Endothelial cell of umbilical vein (primary cell): ENCODE measurements around the gene PLCG2. TPM values are rescaled to one million over a fixed set of nuclear protein-coding genes. Genes with fewer than 3 reads are reported as not detected.
A peak's percentile ranks its signal among the peaks of the same experiment; 100 is the strongest.

Experiments
- BruUV-seq: library from RNA; stranded (reverse); fragments of 400-500 nt; replicated peaks from 2 replicates; lab custom pipeline; 2021; lab: Mats Ljungman, UMichigan
- CTCF ChIA-PET: fragments of 300-600, 350-600 bp; sonication (Branson Sonifier 250); formaldehyde crosslinking; loops from one replicate; lab custom pipeline; 2021; ENCODE audit warnings: antibody characterized with exemption, inconsistent platforms; lab: Charles Lee
- POLR2A ChIA-PET: fragments of 300-600, 350-600 bp; sonication (Branson Sonifier 250); formaldehyde crosslinking; loops from one replicate; lab custom pipeline; 2021; ENCODE audit warnings: antibody characterized with exemption, inconsistent platforms; lab: Charles Lee
- DNase-seq: peaks from one replicate; pipeline ENCODE4 v3.0.0-alpha.2; 2011; ENCODE audit warnings: low read depth, low spot score
- FAIRE-seq: peaks from 2 replicates; lab custom pipeline; 2011; peaks lifted over from hg19 to GRCh38; lab: Jason Lieb, UNC
- H2AFZ ChIP-seq: 2 replicates; pipeline ENCODE4 v1.6.0; 2012; ENCODE audit warnings: low read depth, low read length, control low read depth, inconsistent platforms
- H3K27ac ChIP-seq: 2 replicates; pipeline ENCODE4 v1.5.1; 2011; ENCODE audit warnings: low read depth, mild to moderate bottlenecking, control low read depth, low read length, moderate library complexity; ENCODE audit not compliant: insufficient read depth
- H3K27me3 ChIP-seq, 2 experiments: 2 replicates each; pipeline versions ENCODE4 v1.6.0 to v1.6.1; 2011; ENCODE audit warnings: low read length in 2 of 2, mixed read lengths in 1 of 2; ENCODE audit not compliant: control insufficient read depth in 2 of 2, insufficient read depth in 2 of 2
- H3K36me3 ChIP-seq, 2 experiments: 2 replicates in 1 of 2; 3 replicates in 1 of 2; pipeline ENCODE4 v1.5.1; 2011; ENCODE audit warnings: low read length in 2 of 2, mild to moderate bottlenecking in 1 of 2, moderate library complexity in 1 of 2; ENCODE audit not compliant: control insufficient read depth in 2 of 2, insufficient read depth in 2 of 2; ENCODE audit errors: extremely low read depth in 1 of 2
- H3K4me1 ChIP-seq: 3 replicates; pipeline ENCODE4 v1.5.1; 2011; ENCODE audit warnings: mild to moderate bottlenecking, low read length; ENCODE audit not compliant: control insufficient read depth, insufficient read depth; ENCODE audit errors: extremely low read depth
- H3K4me2 ChIP-seq: 2 replicates; pipeline ENCODE4 v1.6.1; 2011; ENCODE audit warnings: low read length, control low read depth, mixed read lengths; ENCODE audit not compliant: insufficient read depth
- H3K4me3 ChIP-seq, 3 experiments: fragments of 200-600 bp in 1 of 3; sonication (generic), shearing (Covaris generic) in 1 of 3; replicated peaks in 1 of 3; 2 replicates each; pipeline ENCODE4 v1.5.1; 2011 to 2016; ENCODE audit warnings: control low read depth in 3 of 3, low read length in 3 of 3, mild to moderate bottlenecking in 2 of 3, inconsistent platforms in 1 of 3, low read depth in 1 of 3, moderate library complexity in 1 of 3; ENCODE audit not compliant: insufficient read depth in 1 of 3
- H3K79me2 ChIP-seq: 2 replicates; pipeline ENCODE4 v1.6.0; 2012; ENCODE audit warnings: low read length, inconsistent platforms; ENCODE audit not compliant: control insufficient read depth, insufficient read depth
- H3K9ac ChIP-seq: replicated peaks from 2 replicates; pipeline ENCODE3; 2011; ENCODE audit warnings: low read length, control low read depth; ENCODE audit not compliant: insufficient read depth; ENCODE audit errors: extremely low read depth
- H3K9me1 ChIP-seq: replicated peaks from 3 replicates; pipeline ENCODE4 v1.6.0; 2011; ENCODE audit warnings: mild to moderate bottlenecking, low read length; ENCODE audit not compliant: control insufficient read depth, insufficient read depth; ENCODE audit errors: extremely low read depth
- H3K9me3 ChIP-seq: replicated peaks from 2 replicates; pipeline ENCODE4 v1.5.1; 2012; ENCODE audit warnings: low read length, inconsistent platforms; ENCODE audit not compliant: control insufficient read depth, insufficient read depth
- H4K20me1 ChIP-seq: replicated peaks from 2 replicates; pipeline ENCODE3; 2011; ENCODE audit warnings: mild to moderate bottlenecking, low read length; ENCODE audit not compliant: control insufficient read depth, insufficient read depth; ENCODE audit errors: extremely low read depth
- CTCF ChIP-seq, 2 donors: IDR thresholded peaks; 1 replicate in 1 of 2; 2 replicates in 1 of 2; pipeline ENCODE4 v1.5.1; 2011; ENCODE audit warnings: low read length in 2 of 2, mild to moderate bottlenecking in 2 of 2, moderate library complexity in 2 of 2, control low read depth in 1 of 2, inconsistent platforms in 1 of 2, low read depth in 1 of 2; ENCODE audit not compliant: insufficient read depth in 1 of 2; ENCODE audit errors: extremely low read depth in 1 of 2
- EZH2 ChIP-seq: IDR thresholded peaks from 2 replicates; pipeline ENCODE4 v1.6.1; 2012; ENCODE audit warnings: borderline replicate concordance, low read depth, mild to moderate bottlenecking, moderate library complexity, low read length, inconsistent platforms; ENCODE audit not compliant: severe bottlenecking
- FOS ChIP-seq: IDR thresholded peaks from 2 replicates; pipeline ENCODE4 v1.6.1; 2011; ENCODE audit warnings: mild to moderate bottlenecking, low read length, moderate library complexity, borderline replicate concordance; ENCODE audit not compliant: insufficient read depth
- GATA2 ChIP-seq: IDR thresholded peaks from 2 replicates; pipeline ENCODE4 v1.7.0; 2011; ENCODE audit warnings: low read depth, mild to moderate bottlenecking, moderate library complexity, mixed read lengths, low read length; ENCODE audit not compliant: insufficient read length, insufficient read depth
- JUN ChIP-seq: IDR thresholded peaks from 2 replicates; pipeline ENCODE4 v1.6.1; 2011; ENCODE audit warnings: borderline replicate concordance, low read depth; ENCODE audit not compliant: insufficient read length, insufficient read depth
- MAX ChIP-seq: IDR thresholded peaks from 2 replicates; pipeline ENCODE4 v1.6.1; 2011; ENCODE audit not compliant: insufficient read depth, insufficient read length
- MYC ChIP-seq: IDR thresholded peaks from one replicate; pipeline ENCODE4 v1.6.1; 2011; ENCODE audit warnings: mild to moderate bottlenecking, low read depth, low read length
- POLR2A ChIP-seq: IDR thresholded peaks from 2 replicates; pipeline ENCODE4 v1.6.1; 2012; ENCODE audit warnings: low read depth, mild to moderate bottlenecking, control low read depth, low read length
- POLR2AphosphoS5 ChIP-seq: IDR thresholded peaks from 2 replicates; pipeline ENCODE4 v1.6.1; 2012; ENCODE audit warnings: low read depth, mild to moderate bottlenecking, control low read depth, low read length, moderate library complexity; ENCODE audit not compliant: insufficient read depth
- dilution Hi-C: fragments of 300-500 bp; cut with MboI; formaldehyde crosslinking; loops from one replicate; pipeline ENCODE4 v1.15.0; 2019; ENCODE audit warnings: low sequenced_read_pairs; ENCODE audit not compliant: extremely low pct_ligation_motif_present
- intact Hi-C: fragments of 100-400 bp; cut with micrococcal nuclease; formaldehyde crosslinking; loops from one replicate; pipeline ENCODE4 v1.10.0; 2022
- polyA plus RNA-seq, 4 experiments: library from polyadenylated mRNA; depleted of rRNA in 3 of 4; stranded (reverse) in 3 of 4; unstranded in 1 of 4; fragments of >200 nt; gene quantifications; 2 replicates each; pipeline versions ENCODE4 v1.2.1 to v1.2.3, GENCODE V29; 2011 to 2012; ENCODE audit warnings: missing spikeins in 1 of 4
- total RNA-seq: library from RNA; stranded (reverse); gene quantifications from 2 replicates; pipeline ENCODE4 v1.2.3, GENCODE V29; 2021

PLCG2 gene
- total and polyA plus RNA-seq, 2 donors (not counting 3 experiments of a cell fraction or from before 2014, with no cell fraction given) = 10.8 to 13.6 TPM

- ChIA-PET POLR2A (no interaction called here), CTCF (interaction anchor here (1.2 kb wide), 3 partner anchors 21 to 49 kb away, joined by 3 to 4 read pairs (median 4); no protein-coding TSS in a partner anchor)
- DNase-seq (peak; percentile 60), FAIRE-seq (peak; percentile 94)
- dilution Hi-C loops = no loop called here
- peaks cover 18% of the 10 kb centered on the region for H3K4me1 ChIP-seq
- no peaks in the 10 kb centered on the region for H3K9me1 ChIP-seq
- intact Hi-C loops = loop anchor here (2.0 kb wide), 2 partner anchors 34 to 180 kb away; no protein-coding TSS in a partner anchor
- H3K9ac ChIP-seq = peak overlapping the region; percentile 38
- BruUV-seq = no TSS peak
- no peaks in the 10 kb centered on the region for H3K27me3 ChIP-seq
- H3K79me2 ChIP-seq = no peaks in the 10 kb centered on the region
- H4K20me1 ChIP-seq = no peaks in the 10 kb centered on the region
- peak overlapping the region; percentile 46 for H2AFZ ChIP-seq
- no peaks in the 10 kb centered on the region for H3K9me3 ChIP-seq
- H3K36me3 ChIP-seq = no peaks in the 10 kb centered on the region
- peak overlapping the region; percentile 56 for H3K4me2 ChIP-seq
- no peak overlapping the region for H3K4me3 ChIP-seq
- no peak for TF ChIP-seq JUN
- peak; percentile 65 for TF ChIP-seq POLR2AphosphoS5
- TF ChIP-seq GATA2 = no peak
- TF ChIP-seq MAX = no peak
- peak overlapping the region; percentile 80 for H3K27ac ChIP-seq
Observed at GRCh38 chr16:81866820-81867440, 87.8 kb downstream of the PLCG2 start.

GRCh38 chr16:81868057-81868748, 89.1 kb downstream of the PLCG2 start:
- Histone ChIP-seq H3K9me1 (no peaks in the 10 kb centered on the region), H4K20me1 (no peaks in the 10 kb centered on the region), H3K27ac (no peak overlapping the region), H2AFZ (no peak overlapping the region), H3K79me2 (no peaks in the 10 kb centered on the region), H3K27me3 (no peaks in the 10 kb centered on the region), H3K4me2 (no peak overlapping the region), H3K4me3 (no peak overlapping the region), H3K9ac (no peak overlapping the region), H3K9me3 (no peaks in the 10 kb centered on the region), H3K4me1 (peaks cover 17% of the 10 kb centered on the region), H3K36me3 (no peaks in the 10 kb centered on the region)
- dilution Hi-C loops = no loop called here
- no peak for TF ChIP-seq POLR2AphosphoS5
- no peak for TF ChIP-seq POLR2A
- no peak for TF ChIP-seq CTCF (IDR thresholded peaks at IDR 0.05; ENCODE audit: extremely low read depth in 1 of 2, insufficient read depth in 1 of 2, low read depth in 1 of 2, low read length in 2 of 2)
- no peak for TF ChIP-seq JUN
- no peak for TF ChIP-seq GATA2
- no peak for TF ChIP-seq EZH2
- no peak for TF ChIP-seq FOS
- no peak for TF ChIP-seq MYC
- no peak for TF ChIP-seq MAX
- intact Hi-C loops = no loop called here
- DNase-seq = no peak
- BruUV-seq = no TSS peak
- POLR2A ChIA-PET = no interaction called here
- CTCF ChIA-PET = no interaction called here
- no peak for FAIRE-seq
